ENCODE results near the gene MBD3L1.

GRCh38 chr19:8821748-8822241 lies 10.4 kb upstream of the MBD3L1 start:
- no peak for TF ChIP-seq SUZ12 (IDR thresholded peaks at IDR 0.05; ENCODE audit: extremely low read depth, insufficient read depth, insufficient read length)
- no peak for TF ChIP-seq YY1 (IDR thresholded peaks at IDR 0.05; ENCODE audit: insufficient read depth, insufficient read length)
- no peak for TF ChIP-seq ZNF274 (IDR thresholded peaks at IDR 0.05; ENCODE audit: low read depth, low read length)

Measured in NT2/D1 (cell line).